Mucosa of descending colon (tissue), 3 donors: ENCODE data around the gene ATP5F1E. TPM values are rescaled to one million over a fixed set of nuclear protein-coding genes. Genes with fewer than 3 reads are reported as not detected.
A peak's percentile ranks its signal among the peaks of the same experiment; 100 is the strongest.
"Not testable (repeated sequence)": the region's sequence is repeated elsewhere in the genome, so short reads cannot be mapped to it uniquely, and the experiment has no call there.

Experiments used
- ATAC-seq: fragments of 200-7000 bp; cut with Tn5 transposase; one replicate; pipeline ENCODE4 v1.9.1; 2020; ENCODE audit warnings: mild to moderate bottlenecking, moderate library complexity
- DNase-seq, 3 donors: peaks; one replicate each; pipeline ENCODE4 v3.0.0-alpha.2; 2020
- H3K36me3 ChIP-seq: fragments of 200-600 bp; one replicate; pipeline ENCODE4 v1.8.0; 2021; ENCODE audit warnings: low read depth, mild to moderate bottlenecking
- H3K4me1 ChIP-seq: fragments of 200-600 bp; one replicate; pipeline ENCODE4 v1.8.0; 2021; ENCODE audit warnings: low read depth, mild to moderate bottlenecking
- H3K4me3 ChIP-seq: fragments of 200-600 bp; one replicate; pipeline ENCODE4 v1.8.0; 2021; ENCODE audit warnings: mild to moderate bottlenecking
- H3K9me3 ChIP-seq: fragments of 200-600 bp; one replicate; pipeline ENCODE4 v1.8.0; 2021; ENCODE audit warnings: mild to moderate bottlenecking
- CTCF ChIP-seq: fragments of 200-600 bp; IDR thresholded peaks from one replicate; pipeline ENCODE4 v1.8.0; 2022; ENCODE audit warnings: antibody characterized with exemption, mild to moderate bottlenecking
- intact Hi-C, 2 donors: fragments of 100-400 bp; cut with DNase I in 1 of 2; cut with micrococcal nuclease in 1 of 2; formaldehyde crosslinking; loops; one replicate each; pipeline versions ENCODE4 v1.11.0 to v1.11.1; 2022; cut with DNase I, micrococcal nuclease
- total RNA-seq, 3 donors: library from RNA; stranded (reverse); fragmentation: NEBNext Ultra II Directional in 2 of 3; extraction: Animal tissue kit (Norgen Biotek cat#: 25700) in 2 of 3; gene quantifications; one replicate each; pipeline versions ENCODE4 v1.2.1 to v1.2.4, GENCODE V29; 2021 to 2023
- donor health status: DM: no; HTN: no; CAD: no; lungs with moderate emphysema.
- donor health status: DM: no; HTN: no; CAD: no.
- donor health status: DM: no; HTN: yes; CAD: no.

The ATP5F1E gene
- total RNA-seq, 3 donors from 2014 or later, result 65.4 to 76.1 (median 71.3) TPM

GRCh38 chr20:59014680-59015389 lies 17.3 kb downstream of the ATP5F1E start:
- Histone ChIP-seq H3K9me3 (no peaks in the 10 kb centered on the region), H3K36me3 (no peaks in the 10 kb centered on the region), H3K4me1 (no peaks in the 10 kb centered on the region), H3K4me3 (no peak overlapping the region)
- intact Hi-C loops, result no loop called here
- ATAC-seq (no peak), DNase-seq (no peak)
- TF ChIP-seq CTCF, result no peak

- ATAC-seq, result peak; percentile 17
- no peak for DNase-seq
- intact Hi-C loops, result no loop called here
These were observed 18.1 kb downstream of the ATP5F1E start for GRCh38 chr20:59013959-59014608.

GRCh38 chr20:59013031-59013951 lies 18.8 kb downstream of the ATP5F1E start:
- no peaks in the 10 kb centered on the region for H3K9me3 ChIP-seq
- no peak for TF ChIP-seq CTCF
- no peak for DNase-seq

More at GRCh38 chr20:59013959-59014608, 18.1 kb downstream of the ATP5F1E start:
- TF ChIP-seq CTCF, result no peak
- H3K36me3 ChIP-seq, result no peaks in the 10 kb centered on the region
- no peak overlapping the region for H3K4me3 ChIP-seq
- H3K9me3 ChIP-seq, result no peaks in the 10 kb centered on the region
- H3K4me1 ChIP-seq, result no peaks in the 10 kb centered on the region

GRCh38 chr20:59011874-59012157 lies 20.3 kb downstream of the ATP5F1E start:
- H3K36me3 ChIP-seq, H3K9me3 ChIP-seq, intact Hi-C loops, H3K4me3 ChIP-seq, DNase-seq, ATAC-seq, H3K4me1 ChIP-seq: not testable (repeated sequence)

More at GRCh38 chr20:59013031-59013951, 18.8 kb downstream of the ATP5F1E start:
- ATAC-seq, result no peak
- Histone ChIP-seq H3K36me3 (no peaks in the 10 kb centered on the region), H3K4me1 (no peaks in the 10 kb centered on the region), H3K4me3 (no peak overlapping the region)
- intact Hi-C loops, result no loop called here

GRCh38 chr20:59010995-59011873 lies 20.9 kb downstream of the ATP5F1E start:
- Histone ChIP-seq H3K4me1 (peaks cover under 1% of the 10 kb centered on the region), H3K36me3 (no peaks in the 10 kb centered on the region), H3K9me3 (no peaks in the 10 kb centered on the region), H3K4me3 (no peak overlapping the region)
- TF ChIP-seq CTCF, result no peak
- intact Hi-C loops, result no loop called here
- DNase-seq (no peak), ATAC-seq (no peak)
